ENCODE data around the gene GTF2H1. TPM values are rescaled to one million over a fixed set of nuclear protein-coding genes. Genes with fewer than 3 reads are reported as not detected.
A peak's percentile ranks its signal among the peaks of the same experiment; 100 is the strongest.

GTF2H1 gene
- 10 to 100 TPM; 13.3 to 30.7 (median 19.7) TPM for total RNA-seq
- long read RNA-seq, partial matches to known transcripts = 0 of 2 reads
- long read RNA-seq, other reads (novel, unspliced or antisense) = 1 of 2 reads

DNA sequence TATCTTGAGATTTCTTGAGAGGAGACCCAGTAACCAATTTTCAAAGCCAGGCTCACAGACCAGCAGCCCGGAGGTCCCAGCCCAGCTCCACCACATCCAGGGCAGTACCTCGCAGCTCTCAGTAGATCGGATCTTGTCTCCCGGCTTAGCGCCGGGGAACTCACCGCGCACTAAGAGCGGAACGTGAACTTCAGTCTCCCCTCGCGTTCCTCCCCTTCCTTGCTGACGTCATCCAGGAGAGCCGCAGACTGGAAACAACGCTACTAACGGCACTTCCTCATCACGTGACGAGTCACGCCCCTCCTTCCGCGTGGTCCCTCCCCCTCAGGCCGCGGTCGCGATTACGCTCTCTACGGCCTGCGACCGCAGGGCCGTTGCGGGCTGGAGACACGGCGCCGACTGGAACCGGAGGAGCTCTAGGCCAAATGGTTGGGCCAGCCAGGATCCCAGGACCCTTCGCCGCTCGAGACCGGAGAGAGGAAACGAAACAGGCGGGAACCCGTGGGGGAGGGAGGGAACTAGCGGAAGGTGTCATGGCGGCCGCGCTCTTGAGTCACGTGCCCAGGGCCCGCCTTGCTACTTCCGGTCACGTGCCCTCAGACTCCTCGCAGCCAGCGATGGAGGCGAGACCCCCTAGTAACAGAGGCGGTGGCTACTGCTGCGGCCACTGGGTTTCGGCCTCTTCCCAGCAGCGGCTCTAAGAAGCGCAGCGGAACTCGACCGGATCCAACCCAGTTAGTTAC, at the start of gene GTF2H1, which contains the start of gene HPS5:
GTF2H1 (plus strand) TSS at position 599 of the 743 bp plus-strand sequence. CDS start 10,508 bp downstream, outside the sequence.
HPS5 (minus strand) TSS at position 172 of the 743 bp plus-strand sequence. CDS start 4,282 bp downstream, outside the sequence.
- Histone ChIP-seq H3K36me3 (peaks cover 0 to 17% (median 2%) of the 10 kb centered on the region in 4 donors), H3K27ac (peak within 1 kb of the TSS; percentile 95 to 98 (median 98)), H3K9me3 (no peaks in the 10 kb centered on the region), H3K4me3 (peak within 1 kb of the TSS; percentile 80 to 89 (median 87)), H3K27me3 (no peaks in the 10 kb centered on the region), H3K4me1 (peaks cover 0 to 41% (median 24%) of the 10 kb centered on the region in 4 donors)
- DNase-seq (peak; percentile 96 to 98 (median 97)), ATAC-seq (peak; percentile 93 to 98 (median 94))
- WGBS (ENCODE audit: insufficient coverage, low coverage, low lambda C conversion rate, missing lambda C conversion rate) = 0% methylated on average over 15 of the region's 61 CpGs
- TF ChIP-seq, protein P1, sequence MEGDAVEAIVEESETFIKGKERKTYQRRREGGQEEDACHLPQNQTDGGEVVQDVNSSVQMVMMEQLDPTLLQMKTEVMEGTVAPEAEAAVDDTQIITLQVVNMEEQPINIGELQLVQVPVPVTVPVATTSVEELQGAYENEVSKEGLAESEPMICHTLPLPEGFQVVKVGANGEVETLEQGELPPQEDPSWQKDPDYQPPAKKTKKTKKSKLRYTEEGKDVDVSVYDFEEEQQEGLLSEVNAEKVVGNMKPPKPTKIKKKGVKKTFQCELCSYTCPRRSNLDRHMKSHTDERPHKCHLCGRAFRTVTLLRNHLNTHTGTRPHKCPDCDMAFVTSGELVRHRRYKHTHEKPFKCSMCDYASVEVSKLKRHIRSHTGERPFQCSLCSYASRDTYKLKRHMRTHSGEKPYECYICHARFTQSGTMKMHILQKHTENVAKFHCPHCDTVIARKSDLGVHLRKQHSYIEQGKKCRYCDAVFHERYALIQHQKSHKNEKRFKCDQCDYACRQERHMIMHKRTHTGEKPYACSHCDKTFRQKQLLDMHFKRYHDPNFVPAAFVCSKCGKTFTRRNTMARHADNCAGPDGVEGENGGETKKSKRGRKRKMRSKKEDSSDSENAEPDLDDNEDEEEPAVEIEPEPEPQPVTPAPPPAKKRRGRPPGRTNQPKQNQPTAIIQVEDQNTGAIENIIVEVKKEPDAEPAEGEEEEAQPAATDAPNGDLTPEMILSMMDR (IDR thresholded peaks at IDR 0.05) = peak in 1 of 4 donors; percentile 14
- TF ChIP-seq POLR2A (IDR thresholded peaks at IDR 0.05) = peak; percentile 99
- intact Hi-C loops (cut with DNase I) = no loop called here

DNA sequence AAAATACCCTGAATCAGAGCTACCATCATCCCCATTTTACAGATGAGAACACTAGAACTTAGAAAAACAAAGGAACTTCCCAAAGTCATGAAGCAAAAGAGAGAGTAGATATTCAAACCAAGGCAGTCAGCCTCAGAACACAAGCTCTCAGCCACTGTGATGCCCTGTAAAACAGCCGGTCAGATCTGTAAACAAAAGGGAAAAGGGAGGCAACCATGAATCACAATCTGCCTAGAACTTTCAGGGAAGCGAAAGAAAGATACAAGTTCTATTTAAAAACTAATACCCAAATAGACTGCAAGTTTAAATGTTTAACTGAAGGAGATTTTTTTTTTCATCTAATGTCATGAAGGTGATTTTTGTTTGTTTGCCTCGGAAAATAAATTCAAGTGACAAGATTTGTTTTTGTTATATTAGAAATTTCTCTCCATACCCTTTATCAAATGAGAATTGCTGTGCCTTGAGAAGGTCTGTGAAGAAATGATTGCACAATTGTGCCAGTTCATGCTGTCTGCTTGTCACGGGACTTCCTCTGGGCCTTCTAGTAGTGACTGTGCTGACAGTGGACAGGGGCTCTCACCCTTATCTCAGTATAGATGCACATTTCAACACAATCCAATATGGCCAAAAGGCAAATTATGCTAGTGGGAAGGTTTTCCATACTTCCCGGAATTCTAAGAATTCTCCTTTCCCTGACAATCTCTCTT, 44.6 kb upstream of the GTF2H1 start:
- no peaks in the 10 kb centered on the region for H3K27me3 ChIP-seq
- no peak overlapping the region for H3K27ac ChIP-seq
- no peaks in the 10 kb centered on the region for H3K4me1 ChIP-seq
- intact Hi-C loops (cut with DNase I) = no loop called here
- no peak overlapping the region for H3K4me3 ChIP-seq
- no peak for TF ChIP-seq POLR2A (IDR thresholded peaks at IDR 0.05)
- TF ChIP-seq, protein P1 (IDR thresholded peaks at IDR 0.05) = no peak
- ATAC-seq = peak; percentile 52 to 80 (median 58)
- H3K36me3 ChIP-seq = peaks cover 0 to 33% (median 20%) of the 10 kb centered on the region in 4 donors
- 75% methylated on average over 5 of the region's 5 CpGs for WGBS (ENCODE audit: insufficient coverage, low coverage, low lambda C conversion rate, missing lambda C conversion rate)
- DNase-seq = no peak
- no peaks in the 10 kb centered on the region for H3K9me3 ChIP-seq

DNA sequence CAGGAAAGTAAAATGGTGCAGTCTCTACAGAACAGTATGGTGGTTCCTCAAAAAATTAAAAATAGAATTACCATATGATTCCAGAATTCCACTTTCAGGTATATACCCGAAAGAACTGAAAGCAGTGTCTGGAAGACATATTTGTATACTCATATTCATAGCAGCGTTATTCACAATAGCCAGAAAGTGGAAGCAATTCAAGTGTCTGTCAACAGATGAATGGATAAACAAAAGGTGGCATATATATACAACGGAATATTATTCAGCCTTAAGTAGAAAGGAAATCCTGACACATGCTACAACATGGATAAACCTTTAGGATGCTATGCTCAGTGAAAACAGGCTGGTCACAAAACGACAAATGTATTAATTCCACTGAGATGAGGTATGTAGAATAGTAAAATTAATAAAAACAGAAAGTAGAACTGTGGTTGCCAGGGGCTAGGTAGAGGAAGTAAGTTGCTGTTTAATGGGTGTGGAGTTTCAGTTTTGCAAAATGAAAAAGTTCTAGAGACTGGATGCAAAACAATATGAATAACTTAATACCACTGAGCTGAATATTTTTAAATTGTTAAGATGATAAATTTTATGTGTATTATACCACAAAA, 41.8 kb upstream of the GTF2H1 start:
- 88% methylated on average over 4 of the region's 4 CpGs for WGBS (ENCODE audit: insufficient coverage, low coverage, low lambda C conversion rate, missing lambda C conversion rate)
- no peak for DNase-seq
- Histone ChIP-seq H3K27me3 (no peaks in the 10 kb centered on the region), H3K9me3 (no peaks in the 10 kb centered on the region), H3K36me3 (peaks cover 0 to 53% (median 38%) of the 10 kb centered on the region in 4 donors), H3K4me3 (no peak overlapping the region), H3K4me1 (no peaks in the 10 kb centered on the region), H3K27ac (no peak overlapping the region)
- intact Hi-C loops (cut with DNase I) = no loop called here
- ATAC-seq = peak in 1 of 4 donors; percentile 36
- TF ChIP-seq, protein P1 (IDR thresholded peaks at IDR 0.05) = no peak
- TF ChIP-seq POLR2A (IDR thresholded peaks at IDR 0.05) = no peak

DNA sequence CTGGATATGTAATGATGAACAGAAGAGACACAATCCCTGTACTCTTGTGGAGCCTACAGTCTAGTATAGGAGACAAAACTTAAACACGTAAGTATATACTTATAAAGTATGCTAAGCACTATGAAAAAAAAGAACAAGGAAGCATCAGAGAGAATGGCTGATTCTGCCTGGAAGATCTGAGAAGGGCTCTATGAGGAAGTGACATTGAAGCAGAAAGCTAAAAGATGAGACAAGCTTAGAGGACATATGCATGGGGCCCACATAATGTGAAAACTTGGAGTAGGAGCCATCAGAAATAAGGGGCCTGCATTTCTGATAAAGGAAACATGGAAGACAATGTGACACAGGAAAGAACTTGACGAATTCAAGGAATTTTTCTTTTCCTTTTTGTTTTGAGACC, 39.7 kb upstream of the GTF2H1 start:
- WGBS (ENCODE audit: insufficient coverage, low coverage, low lambda C conversion rate, missing lambda C conversion rate) = 100% methylated on average over 1 of the region's 2 CpGs
- no peak for TF ChIP-seq POLR2A (IDR thresholded peaks at IDR 0.05)
- TF ChIP-seq, protein P1 (IDR thresholded peaks at IDR 0.05) = no peak
- Histone ChIP-seq H3K27ac (no peak overlapping the region), H3K9me3 (no peaks in the 10 kb centered on the region), H3K36me3 (peaks cover 0 to 73% (median 55%) of the 10 kb centered on the region in 4 donors), H3K4me1 (no peaks in the 10 kb centered on the region), H3K4me3 (no peak overlapping the region), H3K27me3 (no peaks in the 10 kb centered on the region)
- peak in 1 of 4 donors; percentile 40 for ATAC-seq
- no peak for DNase-seq
- intact Hi-C loops (cut with DNase I) = no loop called here
